Activated CD4-positive, alpha-beta T cell treated with anti-CD3 and anti-CD28 coated beads, Interleukin-2, amount 10 ng/mL, durations not matched to agents 7 days and 5 days (primary cell): ENCODE results near the gene ATXN1. TPM values are rescaled to one million over a fixed set of nuclear protein-coding genes. Genes with fewer than 3 reads are reported as not detected.
A peak's percentile ranks its signal among the peaks of the same experiment; 100 is the strongest.

Experiments used
- CTCF ChIA-PET: fragments of 350-600 bp; sonication (Branson Sonifier 250); formaldehyde crosslinking; loops from one replicate; lab custom pipeline; 2021; ENCODE audit warnings: antibody characterized with exemption; lab: Charles Lee
- POLR2A ChIA-PET: fragments of 350-600 bp; sonication (Branson Sonifier 250); formaldehyde crosslinking; loops from one replicate; lab custom pipeline; 2021; ENCODE audit warnings: antibody characterized with exemption; lab: Charles Lee
- DNase-seq: peaks from one replicate; pipeline ENCODE4 v3.0.0-alpha.2; 2020
- H3K27ac Mint-ChIP-seq: one replicate; pipeline ENCODE4 v1.8.0; 2021; ENCODE audit warnings: mild to moderate bottlenecking, moderate library complexity, mixed read lengths
- H3K27me3 Mint-ChIP-seq: one replicate; pipeline ENCODE4 v1.8.0; 2021; ENCODE audit warnings: mixed read lengths
- H3K36me3 Mint-ChIP-seq: one replicate; pipeline ENCODE4 v1.8.0; 2021; ENCODE audit warnings: low read depth, mixed read lengths
- H3K4me1 Mint-ChIP-seq: one replicate; pipeline ENCODE4 v1.8.0; 2021; ENCODE audit warnings: mixed read lengths
- H3K4me3 Mint-ChIP-seq: one replicate; pipeline ENCODE4 v1.8.0; 2021; ENCODE audit warnings: mild to moderate bottlenecking, moderate library complexity, mixed read lengths
- H3K9me3 Mint-ChIP-seq: one replicate; pipeline ENCODE4 v1.8.0; 2021; ENCODE audit warnings: mixed read lengths
- total RNA-seq, 2 experiments: library from RNA; stranded (reverse); gene quantifications; one replicate each; pipeline ENCODE4 v1.2.3, GENCODE V29; 2021

ATXN1 gene
- total RNA-seq, 2 experiments from 2014 or later = 36.0 to 40.4 TPM

GRCh38 chr6:16324606-16325225 is 436.5 kb downstream of the ATXN1 start:
- H3K4me1 Mint-ChIP-seq = peaks cover 56% of the 10 kb centered on the region
- H3K9me3 Mint-ChIP-seq = peaks cover 3% of the 10 kb centered on the region
- H3K27ac Mint-ChIP-seq = peak overlapping the region; percentile 63
- H3K27me3 Mint-ChIP-seq = no peaks in the 10 kb centered on the region
- no peak for DNase-seq
- ChIA-PET POLR2A (no interaction called here), CTCF (interaction anchor here (0.6 to 1.2 kb wide), 4 partner anchors 15 to 153 kb away, joined by 3 to 6 read pairs (median 4); no protein-coding TSS in a partner anchor)
- peaks cover 27% of the 10 kb centered on the region for H3K36me3 Mint-ChIP-seq
- no peak overlapping the region for H3K4me3 Mint-ChIP-seq

- Mint-ChIP-seq H3K4me3 (no peak overlapping the region), H3K36me3 (peaks cover 27% of the 10 kb centered on the region), H3K27me3 (no peaks in the 10 kb centered on the region), H3K27ac (no peak overlapping the region), H3K4me1 (peaks cover 59% of the 10 kb centered on the region), H3K9me3 (peaks cover 3% of the 10 kb centered on the region)
- DNase-seq = no peak
- ChIA-PET POLR2A (no interaction called here), CTCF (interaction anchor here (0.6 to 1.2 kb wide), 4 partner anchors 15 to 154 kb away, joined by 3 to 6 read pairs (median 4); no protein-coding TSS in a partner anchor)
Measured at GRCh38 chr6:16324184-16324583, 437.1 kb downstream of the ATXN1 start.

GRCh38 chr6:16322666-16323312 is 438.5 kb downstream of the ATXN1 start:
- Mint-ChIP-seq H3K4me3 (peak overlapping the region; percentile 0), H3K4me1 (peaks cover 73% of the 10 kb centered on the region), H3K36me3 (peaks cover 23% of the 10 kb centered on the region), H3K9me3 (peaks cover 3% of the 10 kb centered on the region), H3K27ac (peak overlapping the region; percentile 94), H3K27me3 (no peaks in the 10 kb centered on the region)
- CTCF ChIA-PET = interaction anchor here (0.8 to 1.3 kb wide), 5 partner anchors 12 to 456 kb away, joined by 3 to 4 read pairs (median 3); no protein-coding TSS in a partner anchor
- POLR2A ChIA-PET = interaction anchor here (1.3 kb wide), 1 partner anchor 439 kb away, joined by 3 read pairs; the partner anchor contains the start of gene ATXN1
- peak; percentile 88 for DNase-seq

- Mint-ChIP-seq H3K9me3 (peaks cover 3% of the 10 kb centered on the region), H3K4me1 (peaks cover 79% of the 10 kb centered on the region), H3K4me3 (no peak overlapping the region), H3K27me3 (no peaks in the 10 kb centered on the region), H3K36me3 (peaks cover 18% of the 10 kb centered on the region), H3K27ac (peak overlapping the region; percentile 94)
- POLR2A ChIA-PET = interaction anchor here (1.3 kb wide), 1 partner anchor 440 kb away, joined by 3 read pairs; the partner anchor contains the start of gene ATXN1
- DNase-seq = no peak
- CTCF ChIA-PET = interaction anchor here (0.9 to 1.3 kb wide), 3 partner anchors 13 to 441 kb away, joined by 3 to 4 read pairs (median 3); no protein-coding TSS in a partner anchor
Measured at GRCh38 chr6:16321826-16322225, 439.4 kb downstream of the ATXN1 start.

- Mint-ChIP-seq H3K9me3 (peaks cover 3% of the 10 kb centered on the region), H3K27ac (peak overlapping the region; percentile 94), H3K27me3 (no peaks in the 10 kb centered on the region), H3K4me1 (peaks cover 81% of the 10 kb centered on the region), H3K4me3 (no peak overlapping the region), H3K36me3 (peaks cover 14% of the 10 kb centered on the region)
- no peak for DNase-seq
- ChIA-PET POLR2A (no interaction called here), CTCF (interaction anchor here (0.6 kb wide), 1 partner anchor 159 kb away, joined by 3 read pairs; no protein-coding TSS in a partner anchor)
Measured at GRCh38 chr6:16321341-16321710, 439.9 kb downstream of the ATXN1 start.

GRCh38 chr6:16320533-16321340 is 440.5 kb downstream of the ATXN1 start:
- CTCF ChIA-PET = interaction anchor here (0.6 to 0.8 kb wide), 3 partner anchors 159 to 405 kb away, joined by 3 to 5 read pairs (median 3); no protein-coding TSS in a partner anchor
- Mint-ChIP-seq H3K9me3 (peaks cover under 1% of the 10 kb centered on the region), H3K4me3 (peak overlapping the region; percentile 56), H3K27me3 (no peaks in the 10 kb centered on the region), H3K27ac (peak overlapping the region; percentile 94), H3K4me1 (peaks cover 79% of the 10 kb centered on the region), H3K36me3 (peaks cover 8% of the 10 kb centered on the region)
- DNase-seq = no peak
- POLR2A ChIA-PET = no interaction called here

GRCh38 chr6:16319813-16320532 is 441.3 kb downstream of the ATXN1 start:
- peaks cover 6% of the 10 kb centered on the region for H3K36me3 Mint-ChIP-seq
- H3K27me3 Mint-ChIP-seq = no peaks in the 10 kb centered on the region
- peak overlapping the region; percentile 56 for H3K4me3 Mint-ChIP-seq
- peak overlapping the region; percentile 94 for H3K27ac Mint-ChIP-seq
- peaks cover 73% of the 10 kb centered on the region for H3K4me1 Mint-ChIP-seq
- DNase-seq = peak; percentile 74
- POLR2A ChIA-PET = interaction anchor here (0.6 kb wide), 1 partner anchor 1847 kb away, joined by 4 read pairs; no protein-coding TSS in a partner anchor
- H3K9me3 Mint-ChIP-seq = no peaks in the 10 kb centered on the region
- CTCF ChIA-PET = interaction anchor here (0.6 to 0.9 kb wide), 4 partner anchors 13 to 441 kb away, joined by 3 to 5 read pairs (median 4); partner anchors contain the start of gene ATXN1

- DNase-seq = no peak
- ChIA-PET POLR2A (interaction anchor here (0.6 kb wide), 2 partner anchors 444 to 1848 kb away, joined by 3 to 4 read pairs; no protein-coding TSS in a partner anchor), CTCF (interaction anchor here (0.6 to 1.1 kb wide), 6 partner anchors 13 to 442 kb away, joined by 3 to 4 read pairs (median 3); partner anchors contain the start of gene ATXN1)
- peaks cover 6% of the 10 kb centered on the region for H3K36me3 Mint-ChIP-seq
- H3K27me3 Mint-ChIP-seq = no peaks in the 10 kb centered on the region
- no peaks in the 10 kb centered on the region for H3K9me3 Mint-ChIP-seq
- H3K4me1 Mint-ChIP-seq = peaks cover 68% of the 10 kb centered on the region
- H3K4me3 Mint-ChIP-seq = peak overlapping the region; percentile 6
- H3K27ac Mint-ChIP-seq = peak overlapping the region; percentile 94
Measured at GRCh38 chr6:16318953-16319720, 442.1 kb downstream of the ATXN1 start.

GRCh38 chr6:16318538-16318937 is 442.7 kb downstream of the ATXN1 start:
- Mint-ChIP-seq H3K4me1 (peaks cover 63% of the 10 kb centered on the region), H3K9me3 (no peaks in the 10 kb centered on the region), H3K4me3 (no peak overlapping the region), H3K27me3 (no peaks in the 10 kb centered on the region), H3K36me3 (peaks cover 6% of the 10 kb centered on the region), H3K27ac (peak overlapping the region; percentile 94)
- ChIA-PET POLR2A (no interaction called here), CTCF (interaction anchor here (0.7 to 1.1 kb wide), 2 partner anchors 14 to 367 kb away, joined by 3 to 4 read pairs; no protein-coding TSS in a partner anchor)
- DNase-seq = no peak

- CTCF ChIA-PET = interaction anchor here (0.6 to 1.4 kb wide), 7 partner anchors 9 to 592 kb away, joined by 3 to 5 read pairs (median 3); partner anchors contain the start of gene ATXN1
- peak; percentile 58 for DNase-seq
- POLR2A ChIA-PET = no interaction called here
- Mint-ChIP-seq H3K27ac (peak overlapping the region; percentile 63), H3K4me3 (no peak overlapping the region), H3K36me3 (peaks cover 4% of the 10 kb centered on the region), H3K4me1 (peaks cover 47% of the 10 kb centered on the region), H3K9me3 (no peaks in the 10 kb centered on the region), H3K27me3 (no peaks in the 10 kb centered on the region)
Measured at GRCh38 chr6:16316741-16317251, 444.5 kb downstream of the ATXN1 start.

- peaks cover 23% of the 10 kb centered on the region for H3K4me1 Mint-ChIP-seq
- H3K36me3 Mint-ChIP-seq = peaks cover 6% of the 10 kb centered on the region
- DNase-seq = no peak
- H3K27ac Mint-ChIP-seq = no peak overlapping the region
- H3K9me3 Mint-ChIP-seq = no peaks in the 10 kb centered on the region
- CTCF ChIA-PET = interaction anchor here (1.1 kb wide), 1 partner anchor 16 kb away, joined by 6 read pairs; no protein-coding TSS in a partner anchor
- POLR2A ChIA-PET = no interaction called here
- H3K27me3 Mint-ChIP-seq = no peaks in the 10 kb centered on the region
- H3K4me3 Mint-ChIP-seq = no peak overlapping the region
Measured at GRCh38 chr6:16314296-16314695, 447.0 kb downstream of the ATXN1 start.
